Mesothelial cell of epicardium (in vitro differentiated cells): ENCODE measurements around the gene DISC1. TPM values are rescaled to one million over a fixed set of nuclear protein-coding genes. Genes with fewer than 3 reads are reported as not detected.

Source experiments
- DNase-seq, 2 experiments: peaks; one replicate each; pipeline ENCODE4 v3.0.0; 2021; ENCODE audit warnings: low spot score in 2 of 2; ENCODE audit not compliant: unreplicated experiment in 2 of 2
- H3K27ac Mint-ChIP-seq: 2 replicates; pipeline ENCODE4 v1.8.0; 2021; ENCODE audit warnings: mixed read lengths
- H3K27me3 Mint-ChIP-seq: 2 replicates; pipeline ENCODE4 v1.8.0; 2021; ENCODE audit warnings: low read depth, mixed read lengths
- H3K36me3 Mint-ChIP-seq: 2 replicates; pipeline ENCODE4 v1.8.0; 2021; ENCODE audit warnings: mixed read lengths
- H3K4me1 Mint-ChIP-seq: 2 replicates; pipeline ENCODE4 v1.8.0; 2021; ENCODE audit warnings: mixed read lengths
- H3K4me3 Mint-ChIP-seq: 2 replicates; pipeline ENCODE4 v1.8.0; 2021; ENCODE audit warnings: mild to moderate bottlenecking, moderate library complexity, mixed read lengths
- H3K9me3 Mint-ChIP-seq: 2 replicates; pipeline ENCODE4 v1.8.0; 2021; ENCODE audit warnings: mixed read lengths
- CTCF ChIP-seq: fragments of 200-600 bp; sonication (generic); IDR thresholded peaks from one replicate; pipeline ENCODE4 v1.5.0; 2021; ENCODE audit warnings: antibody characterized with exemption; ENCODE audit not compliant: unreplicated experiment
- total RNA-seq: library from RNA; stranded (reverse); gene quantifications from 3 replicates; pipeline ENCODE4 v1.2.1, GENCODE V29; 2021

DISC1 gene
- total RNA-seq, 1 donor from 2014 or later: 9.1 TPM

GRCh38 chr1:231626951-231627614 lies 493 bp downstream of the DISC1 start:
- H3K36me3 Mint-ChIP-seq: no peaks in the 10 kb centered on the region
- peaks cover 28% of the 10 kb centered on the region for H3K27me3 Mint-ChIP-seq
- H3K4me1 Mint-ChIP-seq: peaks cover 20% of the 10 kb centered on the region
- peak overlapping the region; percentile 9 for H3K27ac Mint-ChIP-seq
- H3K9me3 Mint-ChIP-seq: peaks cover 6% of the 10 kb centered on the region
- H3K4me3 Mint-ChIP-seq: peak overlapping the region; percentile 79
- peak; percentile 25 to 41 for DNase-seq
- no peak for TF ChIP-seq CTCF

DNA sequence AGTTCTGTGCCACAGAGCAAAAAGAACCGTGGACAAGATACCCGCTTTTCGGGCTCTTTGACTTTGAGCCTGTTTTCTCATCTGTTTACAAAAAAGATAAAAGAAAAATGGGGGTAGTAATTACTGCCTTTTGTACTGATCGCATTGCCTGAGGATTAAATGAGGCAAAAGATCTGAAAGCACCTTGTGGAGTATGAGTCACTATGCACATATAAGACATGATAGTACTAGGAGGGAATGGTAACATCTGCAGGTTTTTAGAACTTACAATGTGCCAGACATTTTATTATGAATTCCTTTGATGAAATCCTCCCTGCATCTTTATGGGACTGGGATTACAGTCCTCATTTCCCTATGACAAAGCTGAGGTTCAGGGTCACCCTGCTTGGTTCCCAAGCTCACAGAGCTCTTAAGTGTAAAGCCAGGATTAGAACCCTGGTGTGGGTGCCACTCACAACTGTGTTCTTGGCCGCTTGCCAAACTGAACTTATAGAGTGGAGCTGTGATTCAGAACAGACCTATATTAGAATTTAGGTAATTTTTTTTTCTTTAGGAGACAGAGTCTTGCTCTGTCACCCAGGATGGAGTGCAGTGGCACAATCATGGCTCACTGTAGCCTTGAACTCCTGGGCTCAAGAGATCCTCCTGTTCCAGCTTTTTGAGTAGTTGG lies 1.8 kb downstream of the DISC1 start:
- Mint-ChIP-seq H3K4me3 (no peak overlapping the region), H3K36me3 (no peaks in the 10 kb centered on the region), H3K9me3 (peaks cover 6% of the 10 kb centered on the region), H3K27ac (no peak overlapping the region), H3K4me1 (peaks cover 23% of the 10 kb centered on the region), H3K27me3 (peaks cover 15% of the 10 kb centered on the region)
- no peak for TF ChIP-seq CTCF
- DNase-seq: no peak

- Mint-ChIP-seq H3K27me3 (peaks cover 7% of the 10 kb centered on the region), H3K36me3 (no peaks in the 10 kb centered on the region), H3K27ac (no peak overlapping the region), H3K9me3 (peaks cover 6% of the 10 kb centered on the region), H3K4me1 (peaks cover 23% of the 10 kb centered on the region), H3K4me3 (no peak overlapping the region)
- no peak for DNase-seq
- TF ChIP-seq CTCF: no peak
Observed at GRCh38 chr1:231629132-231629531, 2.5 kb downstream of the DISC1 start.

DNA sequence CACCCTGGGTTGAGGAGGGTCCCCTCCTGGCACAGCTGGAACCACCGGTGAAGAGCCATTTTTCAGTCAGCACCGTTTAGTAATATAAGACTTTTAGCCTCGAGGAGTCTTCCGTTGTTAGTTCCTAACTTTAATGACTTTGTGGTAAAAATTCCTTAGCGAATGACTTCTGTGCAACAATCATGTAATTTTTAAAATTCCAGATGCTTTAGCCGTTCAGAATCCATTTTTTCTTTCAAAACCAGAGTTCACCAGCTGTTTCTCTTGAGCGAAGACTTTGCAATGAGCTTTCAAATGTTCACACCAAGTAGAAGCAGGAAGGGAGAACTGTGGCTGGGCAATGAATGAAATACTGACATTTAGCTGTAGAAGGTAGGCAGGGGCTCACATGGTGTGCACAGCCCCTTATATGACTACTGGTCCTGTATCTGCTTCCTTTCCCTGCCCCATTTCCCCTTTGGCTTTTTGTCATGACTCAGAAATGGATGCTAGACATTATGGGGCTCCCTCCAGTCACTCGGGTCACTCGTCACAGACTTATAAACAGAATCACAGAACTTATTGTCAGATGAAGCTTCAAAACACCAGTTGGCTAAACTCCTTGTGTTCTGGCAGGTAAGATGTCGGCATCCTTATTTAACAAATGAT lies 4.1 kb downstream of the DISC1 start:
- Mint-ChIP-seq H3K4me3 (no peak overlapping the region), H3K27me3 (peaks cover 2% of the 10 kb centered on the region), H3K36me3 (no peaks in the 10 kb centered on the region), H3K4me1 (peaks cover 23% of the 10 kb centered on the region), H3K27ac (no peak overlapping the region), H3K9me3 (no peaks in the 10 kb centered on the region)
- DNase-seq: no peak
- TF ChIP-seq CTCF: no peak

DNA sequence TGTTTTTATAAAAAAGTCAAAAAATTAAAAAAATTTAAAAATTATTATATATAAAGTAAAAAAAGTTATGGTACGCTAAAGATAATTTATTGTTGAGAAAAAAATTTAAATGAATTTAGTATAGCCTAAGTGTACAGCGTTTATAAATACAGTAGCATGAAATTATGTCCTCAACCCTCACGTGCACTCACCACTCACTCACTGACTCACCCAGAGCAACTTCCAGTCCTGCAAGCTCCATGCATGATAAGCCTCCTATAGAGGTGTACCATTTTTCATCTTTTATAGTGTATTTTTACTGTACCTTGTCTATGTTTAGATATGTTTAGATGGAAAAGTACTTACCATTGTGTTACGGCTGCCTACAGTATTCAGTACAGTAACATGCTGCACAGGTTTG lies 5.1 kb downstream of the DISC1 start:
- TF ChIP-seq CTCF: no peak
- H3K4me3 Mint-ChIP-seq: no peak overlapping the region
- H3K27ac Mint-ChIP-seq: no peak overlapping the region
- no peak for DNase-seq
- H3K27me3 Mint-ChIP-seq: no peaks in the 10 kb centered on the region
- peaks cover 20% of the 10 kb centered on the region for H3K4me1 Mint-ChIP-seq
- no peaks in the 10 kb centered on the region for H3K36me3 Mint-ChIP-seq
- H3K9me3 Mint-ChIP-seq: no peaks in the 10 kb centered on the region
